NT2/D1 (cell line): ENCODE results near the gene PHLDB1.
"Not testable (repeated sequence)": the region's sequence is repeated elsewhere in the genome, so short reads cannot be mapped to it uniquely, and the experiment has no call there.

ENCODE experiments used
- DNase-seq: peaks from one replicate; pipeline ENCODE4 v3.0.0-alpha.2; 2011; ENCODE audit warnings: low read depth, low spot score
- H3K27me3 ChIP-seq: 2 replicates; pipeline ENCODE4 v1.6.0; 2011; ENCODE audit warnings: mild to moderate bottlenecking; ENCODE audit not compliant: insufficient read length, insufficient read depth
- H3K36me3 ChIP-seq: 2 replicates; pipeline ENCODE4 v1.6.1; 2011; ENCODE audit warnings: mild to moderate bottlenecking, low read length, mixed read lengths; ENCODE audit not compliant: insufficient read depth, insufficient read length
- H3K4me1 ChIP-seq: 2 replicates; pipeline ENCODE4 v1.5.1; 2011; ENCODE audit not compliant: insufficient read depth, insufficient read length
- H3K4me3 ChIP-seq: 2 replicates; pipeline ENCODE4 v1.5.1; 2011; ENCODE audit warnings: low read depth; ENCODE audit not compliant: insufficient read length
- H3K9ac ChIP-seq: 2 replicates; pipeline ENCODE4 v1.6.0; 2011; ENCODE audit warnings: low read depth; ENCODE audit not compliant: insufficient read length
- H3K9me3 ChIP-seq: 2 replicates; pipeline ENCODE4 v1.5.1; 2011; ENCODE audit warnings: mild to moderate bottlenecking, low read length; ENCODE audit not compliant: insufficient read depth
- SUZ12 ChIP-seq: IDR thresholded peaks from 2 replicates; pipeline ENCODE4 v1.6.1; 2011; ENCODE audit not compliant: insufficient read length, insufficient read depth; ENCODE audit errors: extremely low read depth
- YY1 ChIP-seq: IDR thresholded peaks from 2 replicates; pipeline ENCODE4 v1.6.1; 2011; ENCODE audit not compliant: insufficient read length, insufficient read depth
- ZNF274 ChIP-seq: IDR thresholded peaks from 2 replicates; pipeline ENCODE4 v1.6.1; 2011; ENCODE audit warnings: mild to moderate bottlenecking, low read depth, low read length

PHLDB1 gene

GRCh38 chr11:118607401-118608359, at the start of gene PHLDB1:
TSS of gene PHLDB1 (plus strand) at chr11:118607615. CDS start at chr11:118613837, 6,222 bp downstream.
- peak within 1 kb of the TSS; percentile 64 for H3K9ac ChIP-seq
- H3K27me3 ChIP-seq: peaks cover 59% of the 10 kb centered on the region
- no peaks in the 10 kb centered on the region for H3K9me3 ChIP-seq
- no peak for DNase-seq
- H3K4me1 ChIP-seq: peaks cover 27% of the 10 kb centered on the region
- H3K36me3 ChIP-seq: peaks cover 6% of the 10 kb centered on the region
- peak within 1 kb of the TSS; percentile 33 for H3K4me3 ChIP-seq
- TF ChIP-seq YY1 (no peak), ZNF274 (no peak), SUZ12 (no peak)

DNA sequence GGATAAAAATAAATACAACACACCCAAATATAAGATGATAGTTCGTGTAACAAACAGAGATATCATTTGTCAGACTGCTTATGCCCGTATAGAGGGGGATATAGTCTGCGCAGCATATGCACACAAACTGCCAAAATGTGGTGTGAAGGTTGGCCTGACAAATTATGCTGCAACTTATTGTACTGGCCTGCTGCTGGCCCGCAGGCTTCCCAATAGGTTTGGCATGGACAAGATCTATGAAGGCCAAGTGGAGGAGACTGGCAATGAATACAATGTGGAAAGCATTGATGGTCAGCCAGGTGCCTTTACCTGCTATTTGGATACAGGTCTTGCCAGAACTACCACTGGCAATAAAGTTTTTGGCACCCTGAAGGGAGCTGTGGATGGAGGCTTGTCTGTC, 46.6 kb upstream of the PHLDB1 start:
- Histone ChIP-seq H3K4me3 (no peak overlapping the region), H3K4me1 (no peaks in the 10 kb centered on the region), H3K36me3 (peaks cover 19% of the 10 kb centered on the region), H3K9me3 (no peaks in the 10 kb centered on the region), H3K27me3 (no peaks in the 10 kb centered on the region), H3K9ac (no peak overlapping the region)
- no peak for DNase-seq
- TF ChIP-seq YY1: no peak
- no peak for TF ChIP-seq SUZ12
- TF ChIP-seq ZNF274: no peak

DNA sequence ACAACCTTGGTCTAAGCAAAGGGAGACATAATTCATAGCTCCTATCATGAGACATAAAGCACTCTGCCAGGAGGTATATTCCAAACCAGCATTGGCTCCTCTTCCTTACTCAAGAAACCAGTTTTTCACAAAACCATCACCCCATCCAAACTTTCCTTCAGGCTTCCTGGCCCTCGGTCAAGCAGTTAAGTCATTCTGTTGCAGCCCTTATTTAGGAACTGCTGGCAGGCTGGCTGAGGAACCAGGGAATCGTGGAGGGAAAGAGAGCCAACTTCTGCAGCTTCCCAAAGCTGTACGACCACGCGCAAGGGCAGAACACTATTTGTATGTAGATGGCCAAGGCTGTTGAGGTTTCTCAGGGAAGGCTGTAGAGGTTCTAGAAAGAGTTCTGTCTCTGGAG, 42.4 kb upstream of the PHLDB1 start:
- no peaks in the 10 kb centered on the region for H3K9me3 ChIP-seq
- H3K4me3 ChIP-seq: no peak overlapping the region
- TF ChIP-seq ZNF274: no peak
- no peak for TF ChIP-seq YY1
- no peak for TF ChIP-seq SUZ12
- no peak overlapping the region for H3K9ac ChIP-seq
- DNase-seq: no peak
- H3K27me3 ChIP-seq: no peaks in the 10 kb centered on the region
- no peaks in the 10 kb centered on the region for H3K4me1 ChIP-seq
- H3K36me3 ChIP-seq: no peaks in the 10 kb centered on the region

GRCh38 chr11:118569670-118570069, 37.7 kb upstream of the PHLDB1 start:
- no peak for TF ChIP-seq ZNF274
- TF ChIP-seq SUZ12: no peak
- TF ChIP-seq YY1: no peak
- H3K9me3 ChIP-seq: no peaks in the 10 kb centered on the region

GRCh38 chr11:118570787-118571186, 36.6 kb upstream of the PHLDB1 start:
- no peak overlapping the region for H3K4me3 ChIP-seq
- no peak for TF ChIP-seq ZNF274
- no peak for TF ChIP-seq SUZ12
- TF ChIP-seq YY1: no peak
- H3K4me1 ChIP-seq: no peaks in the 10 kb centered on the region
- H3K9me3 ChIP-seq: no peaks in the 10 kb centered on the region
- no peak for DNase-seq
- no peaks in the 10 kb centered on the region for H3K27me3 ChIP-seq
- H3K9ac ChIP-seq: no peak overlapping the region
- peaks cover 13% of the 10 kb centered on the region for H3K36me3 ChIP-seq

More at GRCh38 chr11:118569670-118570069, 37.7 kb upstream of the PHLDB1 start:
- H3K9ac ChIP-seq: no peak overlapping the region
- H3K4me3 ChIP-seq: no peak overlapping the region
- H3K27me3 ChIP-seq: no peaks in the 10 kb centered on the region
- peaks cover 10% of the 10 kb centered on the region for H3K36me3 ChIP-seq
- no peaks in the 10 kb centered on the region for H3K4me1 ChIP-seq
- no peak for DNase-seq

DNA sequence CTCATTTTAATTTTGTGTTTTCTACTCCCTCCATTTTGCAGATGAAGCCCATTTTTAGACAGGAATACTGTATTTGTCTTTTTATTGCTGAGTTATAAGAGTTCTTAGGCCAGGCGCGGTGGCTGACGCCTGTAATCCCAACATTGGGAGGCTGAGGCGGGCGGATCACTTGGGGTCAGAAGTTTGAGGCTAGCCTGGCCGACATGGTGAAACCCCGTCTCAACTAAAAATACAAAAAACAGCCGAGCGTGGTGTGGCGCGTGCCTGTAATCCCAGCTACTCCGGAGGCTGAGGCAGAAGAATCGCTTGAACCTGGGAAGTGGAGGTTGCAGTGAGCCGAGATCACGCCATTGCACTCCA, 35.7 kb upstream of the PHLDB1 start:
- not testable (repeated sequence) for H3K4me1 ChIP-seq, H3K9ac ChIP-seq, H3K27me3 ChIP-seq, DNase-seq, H3K9me3 ChIP-seq
- peak overlapping the region; percentile 95 for H3K4me3 ChIP-seq
- peaks cover 17% of the 10 kb centered on the region for H3K36me3 ChIP-seq

- no peaks in the 10 kb centered on the region for H3K4me1 ChIP-seq
- TF ChIP-seq ZNF274 (no peak), YY1 (peak; percentile 62)
- peak within 1 kb of the TSS; percentile 93 for H3K9ac ChIP-seq
- no peaks in the 10 kb centered on the region for H3K27me3 ChIP-seq
- peak within 1 kb of the TSS; percentile 95 for H3K4me3 ChIP-seq
- H3K36me3 ChIP-seq: peaks cover 23% of the 10 kb centered on the region
- peak; percentile 79 for DNase-seq
- no peaks in the 10 kb centered on the region for H3K9me3 ChIP-seq
Measured at GRCh38 chr11:118572061-118572980, 35.1 kb upstream of the PHLDB1 start, which contains the start of gene ARCN1. TSS of gene ARCN1 (plus strand) at chr11:118572409. CDS start at chr11:118572548, 139 bp downstream.
